Measurements from ENCODE around the gene IL4I1.
A peak's percentile ranks its signal among the peaks of the same experiment; 100 is the strongest.
"Not testable (repeated sequence)": the region's sequence is repeated elsewhere in the genome, so short reads cannot be mapped to it uniquely, and the experiment has no call there.

The IL4I1 gene

DNA sequence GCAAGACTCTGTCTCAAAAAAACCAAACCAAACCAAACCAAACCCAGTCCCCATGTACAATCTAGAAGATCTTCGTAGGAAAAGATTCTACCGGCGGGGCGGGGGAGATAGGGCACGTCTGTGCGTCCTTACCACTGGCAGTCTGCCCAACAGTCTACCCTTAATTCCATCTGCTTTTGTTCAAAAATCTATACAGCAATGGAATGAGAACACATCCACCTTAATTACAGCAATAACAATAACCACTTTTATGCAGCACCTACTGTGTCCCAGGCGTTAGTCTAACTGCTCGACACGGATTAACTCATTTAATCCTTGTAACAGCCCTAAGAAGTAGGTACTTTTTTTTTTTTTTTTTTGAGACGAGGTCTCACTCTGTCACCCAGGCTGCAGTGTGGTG, 29.8 kb upstream of the IL4I1 start:
- TF ChIP-seq, protein P1, sequence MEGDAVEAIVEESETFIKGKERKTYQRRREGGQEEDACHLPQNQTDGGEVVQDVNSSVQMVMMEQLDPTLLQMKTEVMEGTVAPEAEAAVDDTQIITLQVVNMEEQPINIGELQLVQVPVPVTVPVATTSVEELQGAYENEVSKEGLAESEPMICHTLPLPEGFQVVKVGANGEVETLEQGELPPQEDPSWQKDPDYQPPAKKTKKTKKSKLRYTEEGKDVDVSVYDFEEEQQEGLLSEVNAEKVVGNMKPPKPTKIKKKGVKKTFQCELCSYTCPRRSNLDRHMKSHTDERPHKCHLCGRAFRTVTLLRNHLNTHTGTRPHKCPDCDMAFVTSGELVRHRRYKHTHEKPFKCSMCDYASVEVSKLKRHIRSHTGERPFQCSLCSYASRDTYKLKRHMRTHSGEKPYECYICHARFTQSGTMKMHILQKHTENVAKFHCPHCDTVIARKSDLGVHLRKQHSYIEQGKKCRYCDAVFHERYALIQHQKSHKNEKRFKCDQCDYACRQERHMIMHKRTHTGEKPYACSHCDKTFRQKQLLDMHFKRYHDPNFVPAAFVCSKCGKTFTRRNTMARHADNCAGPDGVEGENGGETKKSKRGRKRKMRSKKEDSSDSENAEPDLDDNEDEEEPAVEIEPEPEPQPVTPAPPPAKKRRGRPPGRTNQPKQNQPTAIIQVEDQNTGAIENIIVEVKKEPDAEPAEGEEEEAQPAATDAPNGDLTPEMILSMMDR (IDR thresholded peaks at IDR 0.05; ENCODE audit: unreplicated experiment in 3 of 3), result no peak
- peaks cover 43% of the 10 kb centered on the region for H3K36me3 Mint-ChIP-seq (ENCODE audit: low read depth)
- H3K4me1 Mint-ChIP-seq, result peaks cover 49% of the 10 kb centered on the region
- H3K4me3 Mint-ChIP-seq, result peak overlapping the region; percentile 30 to 63 (median 50)
- no peak overlapping the region for H3K27ac Mint-ChIP-seq
- H3K9me3 Mint-ChIP-seq, result no peaks in the 10 kb centered on the region
- H3K27me3 Mint-ChIP-seq (ENCODE audit: low read depth), result no peaks in the 10 kb centered on the region

DNA sequence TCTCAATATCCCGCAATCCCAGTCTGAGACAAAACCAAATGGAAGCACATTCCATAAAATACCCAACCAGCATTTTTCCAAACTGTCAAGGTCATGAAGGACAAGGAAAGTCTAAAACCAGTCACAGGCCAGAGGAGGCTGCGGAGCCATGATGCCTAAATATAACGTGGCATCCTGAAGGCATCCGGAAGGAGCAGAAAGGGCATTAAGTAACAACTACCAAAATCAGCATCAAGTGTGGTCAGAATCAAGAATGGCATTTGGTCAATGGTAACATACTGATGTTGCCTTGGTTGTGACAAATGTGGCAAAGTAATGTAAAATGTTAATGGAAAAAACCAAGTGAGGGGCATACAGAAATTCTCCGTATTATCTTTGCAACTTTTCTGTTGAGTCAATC, 28.8 kb upstream of the IL4I1 start:
- TF ChIP-seq, protein P1 (IDR thresholded peaks at IDR 0.05; ENCODE audit: unreplicated experiment in 3 of 3), result no peak
- Mint-ChIP-seq H3K4me3 (peak overlapping the region; percentile 7 to 66 (median 63)), H3K27me3 (ENCODE audit: low read depth) (no peaks in the 10 kb centered on the region), H3K9me3 (no peaks in the 10 kb centered on the region), H3K27ac (peak overlapping the region in 2 of 3 experiments; percentile 50 to 56), H3K4me1 (peaks cover 49% of the 10 kb centered on the region), H3K36me3 (ENCODE audit: low read depth) (peaks cover 36% of the 10 kb centered on the region)

DNA sequence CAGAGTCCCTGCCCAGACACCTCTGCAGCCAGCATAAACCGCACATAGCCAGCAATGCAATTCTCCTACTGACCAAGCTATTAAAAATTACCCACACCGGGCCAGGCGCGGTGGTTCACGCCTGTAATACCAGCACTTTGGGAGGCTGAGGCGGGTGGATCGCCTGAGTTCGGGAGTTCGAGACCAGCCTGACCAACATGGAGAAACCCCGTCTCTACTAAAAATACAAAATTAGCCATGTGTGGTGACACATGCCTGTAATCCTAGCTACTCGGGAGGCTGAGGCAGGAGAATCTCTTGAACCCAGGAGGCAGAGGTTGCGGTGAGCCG, 28.2 kb upstream of the IL4I1 start:
- Mint-ChIP-seq H3K27ac (peak overlapping the region in 1 of 3 experiments; percentile 64), H3K4me1 (peaks cover 44% of the 10 kb centered on the region), H3K36me3 (ENCODE audit: low read depth) (peaks cover 32% of the 10 kb centered on the region), H3K4me3 (peak overlapping the region in 2 of 3 experiments; percentile 36 to 54)
- not testable (repeated sequence) for H3K9me3 Mint-ChIP-seq; H3K27me3 Mint-ChIP-seq (ENCODE audit: low read depth)

DNA sequence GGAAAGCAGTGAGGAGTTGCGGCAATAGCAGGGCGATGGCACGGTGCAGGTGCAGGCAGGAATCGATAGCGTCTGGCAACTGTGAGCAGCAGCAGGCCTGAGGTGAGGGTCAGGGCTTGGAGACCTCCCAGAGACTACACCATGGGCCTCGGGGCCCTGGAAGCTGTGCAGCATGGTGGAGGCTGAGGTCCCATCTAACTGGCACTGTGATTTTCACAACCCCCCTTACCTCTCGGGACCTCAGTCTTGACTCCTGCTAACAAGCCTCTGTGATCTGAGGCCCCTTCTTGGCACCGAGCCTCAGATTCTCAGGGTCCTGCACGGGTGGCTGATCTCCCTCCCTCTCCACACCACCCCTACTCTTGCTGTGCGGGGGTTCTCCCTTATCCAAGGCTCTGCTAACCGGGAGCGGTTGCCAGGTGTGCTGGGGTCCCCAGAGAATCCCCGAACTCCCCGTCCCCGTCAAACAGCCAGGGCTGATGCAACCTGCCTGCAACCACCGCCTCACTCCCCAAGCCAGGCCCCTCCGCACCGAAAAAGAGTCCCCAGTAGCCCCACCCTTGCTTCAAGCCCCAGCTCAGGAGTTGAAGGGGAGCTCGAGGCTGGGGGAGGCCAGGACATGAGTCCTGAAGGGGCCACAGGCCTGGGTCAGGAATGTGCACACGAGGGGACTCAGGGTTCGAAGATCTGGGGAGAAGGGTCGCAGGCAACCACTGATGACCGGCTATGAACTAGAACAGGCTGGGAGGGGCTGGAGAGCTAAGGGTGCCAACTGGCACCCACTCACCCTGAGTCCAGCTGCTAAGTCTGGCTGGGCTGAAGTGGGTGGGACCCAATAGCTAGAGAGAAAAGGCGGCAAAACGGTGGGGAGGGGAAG, 27.6 kb upstream of the IL4I1 start:
- TF ChIP-seq, protein P1 (IDR thresholded peaks at IDR 0.05; ENCODE audit: unreplicated experiment in 3 of 3), result no peak
- Mint-ChIP-seq H3K4me3 (peak overlapping the region in 2 of 3 experiments; percentile 36 to 54), H3K27me3 (ENCODE audit: low read depth) (no peaks in the 10 kb centered on the region), H3K27ac (peak overlapping the region; percentile 58 to 74 (median 64)), H3K9me3 (no peaks in the 10 kb centered on the region), H3K4me1 (peaks cover 42% of the 10 kb centered on the region), H3K36me3 (ENCODE audit: low read depth) (peaks cover 37% of the 10 kb centered on the region)

DNA sequence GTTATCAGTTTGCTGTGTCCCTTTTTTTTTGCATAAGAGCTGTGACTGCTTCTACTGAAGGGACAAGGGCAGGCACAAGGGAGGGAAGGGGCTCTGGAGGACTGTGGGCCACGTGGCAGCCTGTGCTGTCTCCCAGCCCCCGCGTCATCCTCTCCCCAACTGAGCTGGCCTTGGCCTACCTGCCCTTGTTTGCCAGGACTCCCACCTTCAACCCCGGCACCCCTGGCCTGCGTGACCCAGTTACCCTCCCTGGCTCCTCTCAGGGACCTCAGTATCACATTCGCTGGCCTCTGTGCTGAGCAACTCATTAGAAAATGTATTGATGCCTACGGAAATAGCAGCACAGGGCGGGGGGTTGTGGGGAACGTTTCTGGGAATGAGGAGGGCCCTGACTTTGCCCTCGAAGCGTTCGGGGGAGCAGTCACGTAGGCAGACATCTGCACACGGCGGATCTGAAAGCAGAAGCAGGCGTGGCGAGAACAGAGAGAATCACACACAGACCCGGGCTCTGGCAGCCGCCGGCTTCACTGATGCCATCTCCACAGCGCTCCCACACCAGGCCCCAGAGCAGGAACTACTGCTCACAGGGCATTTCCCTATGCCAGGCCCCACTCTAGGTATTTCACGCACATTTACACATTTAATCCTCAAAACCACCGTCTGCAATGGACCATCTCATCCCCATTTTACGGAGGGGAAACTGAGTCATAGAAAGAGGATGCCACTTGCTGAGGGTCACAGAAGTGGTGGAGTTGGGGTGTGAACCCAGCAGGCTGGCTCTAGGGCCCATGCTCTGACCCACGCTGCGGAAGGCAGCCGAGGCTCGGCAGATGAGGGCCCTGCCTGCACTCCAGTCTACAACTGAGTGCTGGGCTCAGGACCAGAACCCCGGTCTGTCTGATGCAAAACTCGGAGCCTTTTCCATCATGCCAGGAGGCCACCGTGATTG, 26.6 kb upstream of the IL4I1 start:
- Mint-ChIP-seq H3K4me1 (peaks cover 40% of the 10 kb centered on the region), H3K27me3 (ENCODE audit: low read depth) (no peaks in the 10 kb centered on the region), H3K36me3 (ENCODE audit: low read depth) (peaks cover 40% of the 10 kb centered on the region), H3K4me3 (no peak overlapping the region), H3K27ac (peak overlapping the region; percentile 58 to 74 (median 64)), H3K9me3 (no peaks in the 10 kb centered on the region)
- TF ChIP-seq, protein P1 (IDR thresholded peaks at IDR 0.05; ENCODE audit: unreplicated experiment in 3 of 3), result no peak
